Hindlimb muscle (tissue), 1 donor: ENCODE measurements around the gene GLB1L. TPM values are rescaled to one million over a fixed set of nuclear protein-coding genes. Genes with fewer than 3 reads are reported as not detected.
A peak's percentile ranks its signal among the peaks of the same experiment; 100 is the strongest.
"Not testable (repeated sequence)": the region's sequence is repeated elsewhere in the genome, so short reads cannot be mapped to it uniquely, and the experiment has no call there.

ENCODE experiments used
- DNase-seq: peaks from one replicate; pipeline ENCODE4 v3.0.0-alpha.2; 2013
- polyA plus RNA-seq: library from polyadenylated mRNA; unstranded; fragments of 120-200 nt; gene quantifications from one replicate; pipeline ENCODE4 v1.2.1, GENCODE V29; 2013; ENCODE audit not compliant: insufficient read length

Gene GLB1L
- polyA plus RNA-seq, 1 donor, result 4.4 TPM

DNA sequence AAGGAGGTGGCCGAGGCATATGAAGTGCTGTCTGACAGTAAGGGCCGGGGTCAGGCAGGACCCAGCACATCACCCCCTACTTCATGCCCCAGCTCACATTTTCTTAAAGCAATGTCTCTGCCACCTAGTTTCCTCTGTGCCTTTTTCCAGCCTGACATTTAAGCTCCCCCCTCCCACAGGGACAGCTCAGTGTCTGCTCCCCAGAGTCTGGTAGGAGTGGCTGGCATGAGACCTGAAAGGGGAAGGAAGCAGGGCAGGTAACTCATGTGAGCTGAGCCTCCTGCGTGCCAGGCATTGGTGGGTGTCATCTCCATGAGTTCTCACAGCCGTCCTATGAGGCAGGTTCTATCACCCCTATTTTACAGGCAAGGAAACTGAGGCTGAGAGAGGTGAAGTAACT is 35.4 kb upstream of the GLB1L start:
- no peak for DNase-seq

DNA sequence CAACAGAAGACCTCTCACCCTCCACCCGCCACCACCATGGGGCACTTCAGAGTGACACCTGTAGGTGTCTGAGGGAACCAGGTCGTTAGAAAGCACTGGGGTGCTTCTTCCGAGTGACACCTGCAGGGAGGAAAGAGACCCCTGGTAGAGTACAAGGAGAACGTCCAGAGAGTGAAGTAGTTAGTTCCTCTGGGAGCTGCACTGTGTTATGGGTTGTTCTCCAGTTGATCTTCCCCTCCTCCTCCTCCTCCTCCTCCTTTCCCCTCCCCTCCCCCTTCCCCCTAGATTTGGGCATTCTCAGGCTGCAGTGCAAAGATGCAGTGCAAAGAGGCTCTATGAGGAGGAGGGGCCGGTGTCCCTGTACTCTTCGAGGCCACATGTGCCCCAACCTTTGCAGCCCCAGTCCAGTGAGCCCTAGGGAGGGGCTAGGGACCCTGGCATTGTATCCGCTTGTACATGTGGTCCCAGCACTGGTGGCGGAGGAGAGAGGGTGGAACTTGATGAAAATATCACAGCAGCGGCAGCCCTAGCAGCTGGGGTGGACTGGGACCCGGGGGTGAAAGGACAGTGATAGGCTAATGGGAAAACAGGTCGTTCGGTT is 34.8 kb upstream of the GLB1L start:
- no peak for DNase-seq

DNA sequence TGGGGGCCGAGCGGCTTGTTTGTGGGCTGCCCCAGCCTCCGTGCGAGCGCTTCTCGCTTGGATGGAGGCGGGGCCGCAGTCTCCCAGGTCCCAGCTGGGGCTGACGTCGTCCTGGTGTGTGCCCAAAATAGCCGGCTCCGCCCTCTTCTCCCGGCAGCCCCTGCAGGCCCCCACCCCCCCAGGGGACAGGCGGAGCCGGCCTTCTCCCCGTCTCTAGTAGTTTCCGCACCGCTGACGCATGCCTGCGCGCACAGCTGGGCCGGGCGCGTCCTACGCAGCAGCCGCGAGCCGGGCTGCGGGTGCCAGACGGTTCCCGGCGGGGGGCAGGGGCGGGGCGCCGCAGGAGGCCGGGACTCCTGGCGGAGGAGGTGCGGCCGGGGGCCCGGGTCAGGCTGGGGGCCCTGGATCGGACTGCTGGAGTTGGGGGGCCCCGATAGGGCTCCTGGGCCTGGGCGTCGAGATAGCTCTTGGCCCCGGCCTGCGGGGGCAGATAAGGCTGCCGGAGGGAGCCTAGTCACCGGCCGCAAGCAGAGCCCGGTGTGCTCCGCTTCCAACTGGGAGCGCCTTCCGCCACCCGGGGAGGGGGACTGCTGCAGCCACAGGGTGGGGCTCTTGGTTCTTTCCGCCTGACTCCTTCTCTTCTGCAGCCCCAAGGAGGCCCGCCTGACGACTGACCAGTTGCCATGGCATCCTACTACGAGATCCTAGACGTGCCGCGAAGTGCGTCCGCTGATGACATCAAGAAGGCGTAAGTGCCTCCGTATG is 34.1 kb upstream of the GLB1L start, which contains the start of gene DNAJB2:
Gene DNAJB2, plus strand, starts transcription at position 216 of the 765 bp plus-strand sequence. Its CDS starts 468 bp downstream, at position 684.
- peak; percentile 99 for DNase-seq

DNA sequence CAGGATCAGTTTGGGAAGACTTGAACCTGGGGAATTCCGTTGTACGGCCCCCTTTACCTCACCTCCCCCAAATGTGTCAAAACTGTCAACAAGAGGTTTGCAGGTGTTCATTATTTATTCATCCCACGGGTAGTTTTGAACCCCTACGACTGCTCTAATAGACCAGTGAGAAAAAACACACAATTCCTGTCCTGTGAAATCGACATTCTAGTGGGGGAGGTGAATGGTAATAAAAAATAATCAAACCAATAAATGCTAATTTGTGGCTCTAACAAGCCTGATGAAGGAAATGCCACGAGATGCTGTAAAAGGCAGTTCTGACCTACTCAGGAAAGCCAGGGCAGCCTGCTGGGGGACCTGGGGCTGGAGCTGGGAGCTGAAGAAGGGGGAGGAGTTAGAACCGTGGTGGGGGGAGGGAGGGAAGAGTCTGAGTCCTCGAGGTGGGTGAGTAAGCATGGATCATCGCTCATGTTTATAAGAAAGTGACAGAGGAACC is 33.5 kb upstream of the GLB1L start:
- peak; percentile 16 for DNase-seq

DNA sequence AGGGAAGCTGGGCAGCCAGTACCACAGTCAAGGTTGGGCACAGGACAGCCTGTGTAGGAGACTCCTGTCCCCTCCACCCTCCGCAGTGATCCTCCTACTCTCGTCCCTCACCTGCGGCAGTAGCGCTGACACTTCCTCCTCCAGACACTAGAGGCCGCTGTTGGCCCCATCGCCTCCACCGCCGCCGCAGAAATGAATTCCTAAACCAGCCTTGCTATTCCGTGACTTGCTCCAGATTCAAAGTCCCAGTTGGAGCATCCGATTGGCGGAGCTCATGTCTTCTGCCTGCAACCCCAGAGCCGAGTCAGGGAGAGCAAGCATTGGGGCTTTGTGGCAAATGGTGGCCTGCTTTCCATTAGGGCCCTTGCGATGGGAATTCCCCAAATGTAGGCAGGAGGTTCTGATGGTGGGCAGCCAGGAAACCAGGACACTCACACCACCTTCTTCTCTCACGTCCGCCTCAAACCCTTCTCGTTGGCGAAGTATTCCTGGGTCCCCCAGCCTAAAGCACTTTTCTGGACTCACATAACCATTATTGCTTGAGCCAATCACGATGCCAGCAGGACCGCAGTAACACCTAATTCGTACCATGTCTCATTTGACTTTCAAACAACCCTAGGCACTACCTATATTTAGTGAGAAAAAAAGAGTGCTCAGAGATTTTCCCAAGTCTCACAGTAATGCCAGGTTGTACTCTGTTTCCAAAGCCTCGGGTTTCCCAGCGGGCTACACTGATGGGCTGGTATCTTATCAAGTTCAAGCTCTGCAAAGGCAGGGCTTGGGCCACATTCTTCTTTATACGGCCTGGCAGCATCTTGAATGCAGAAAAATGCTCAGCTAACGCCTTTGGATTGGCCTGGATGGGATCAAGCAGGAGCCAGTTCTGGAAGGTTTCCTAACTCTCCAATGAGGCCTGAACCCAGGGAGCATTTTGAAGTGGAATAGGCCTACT is 32.7 kb upstream of the GLB1L start:
- DNase-seq, result peak; percentile 77

DNA sequence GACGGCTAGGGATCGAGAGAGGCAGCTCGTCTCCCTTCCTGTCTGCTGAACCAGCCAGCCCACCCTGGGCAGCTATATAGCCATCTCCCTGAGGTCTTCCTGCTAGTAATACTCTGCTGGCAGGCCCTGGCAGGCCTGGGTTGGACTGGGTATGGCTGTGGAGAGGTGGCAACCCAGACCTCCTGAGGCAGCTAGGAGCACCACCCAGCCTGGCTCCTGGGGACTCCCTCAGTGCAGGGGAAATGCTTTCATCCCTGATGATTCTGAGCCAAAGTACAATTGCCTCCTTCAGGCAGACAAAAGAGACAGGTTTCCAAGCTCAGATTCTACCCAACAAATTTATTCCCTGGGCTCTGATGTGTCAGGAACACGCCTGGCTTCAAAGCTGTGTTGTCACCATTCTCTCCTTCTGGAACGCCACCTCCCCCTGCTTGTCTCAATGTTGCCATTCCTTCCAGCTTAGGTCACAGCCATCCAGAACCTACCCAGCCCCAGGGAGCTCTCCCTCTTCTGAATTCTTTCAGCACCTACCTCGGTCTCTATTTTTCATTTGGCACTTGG is 29.2 kb upstream of the GLB1L start:
- no peak for DNase-seq

DNA sequence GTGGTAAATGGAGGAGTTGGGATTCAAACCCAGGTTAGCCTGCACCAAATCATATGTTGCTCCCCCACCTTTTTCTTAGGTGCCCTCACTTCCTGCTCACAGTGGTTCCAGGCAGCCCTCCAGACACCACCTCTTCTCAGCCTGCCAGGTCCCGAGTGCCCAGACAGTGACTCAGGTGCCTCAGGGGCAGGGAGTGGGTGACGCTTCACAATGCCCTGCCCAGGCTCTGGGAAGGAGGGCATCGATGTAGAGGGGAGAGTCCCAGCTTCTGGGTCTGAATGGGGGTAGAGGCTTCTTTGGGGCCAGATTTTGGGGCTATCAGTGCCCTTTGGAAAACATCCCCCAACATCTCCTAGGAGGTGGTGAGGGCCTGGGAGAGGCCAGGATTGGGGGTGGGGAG is 28.7 kb upstream of the GLB1L start:
- DNase-seq, result no peak

DNA sequence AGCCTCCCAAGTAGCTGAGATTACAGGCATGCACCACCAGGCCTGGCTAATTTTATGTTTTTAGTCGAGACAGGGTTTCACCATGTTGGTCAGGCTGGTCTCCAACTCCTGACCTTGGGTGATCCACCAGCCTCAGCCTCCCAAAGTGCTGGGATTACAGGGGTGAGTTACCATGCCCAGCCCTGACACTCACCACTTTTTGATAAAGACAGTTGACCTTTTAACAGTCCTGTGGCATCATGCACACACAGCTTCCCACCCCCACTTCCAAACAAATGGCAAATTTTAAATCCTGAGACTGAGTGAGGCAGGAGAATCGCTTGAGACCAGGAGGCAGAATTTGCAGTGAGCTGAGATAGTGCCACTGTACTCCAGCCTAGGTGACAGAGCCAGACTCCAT is 27.8 kb upstream of the GLB1L start:
- no peak for DNase-seq

DNA sequence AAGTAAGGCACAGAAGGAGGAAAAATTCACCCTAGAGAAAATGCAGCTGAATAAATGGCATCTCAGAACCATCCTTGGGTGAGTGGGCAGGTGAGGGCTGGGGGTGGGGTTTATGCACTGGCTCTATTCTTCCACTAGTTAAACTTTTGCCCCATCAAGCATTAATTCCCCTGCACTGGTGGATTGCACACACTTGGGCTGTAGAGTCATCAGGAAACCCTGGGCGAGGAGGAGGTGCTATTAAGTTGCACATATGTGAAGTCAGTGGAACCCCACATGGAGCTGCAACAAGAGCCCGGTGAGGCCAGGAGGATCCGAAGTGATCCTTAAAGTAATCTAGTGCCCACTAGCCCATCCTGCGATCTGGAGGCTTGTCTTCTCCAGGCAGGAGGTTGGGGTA is 27.1 kb upstream of the GLB1L start:
- no peak for DNase-seq

DNA sequence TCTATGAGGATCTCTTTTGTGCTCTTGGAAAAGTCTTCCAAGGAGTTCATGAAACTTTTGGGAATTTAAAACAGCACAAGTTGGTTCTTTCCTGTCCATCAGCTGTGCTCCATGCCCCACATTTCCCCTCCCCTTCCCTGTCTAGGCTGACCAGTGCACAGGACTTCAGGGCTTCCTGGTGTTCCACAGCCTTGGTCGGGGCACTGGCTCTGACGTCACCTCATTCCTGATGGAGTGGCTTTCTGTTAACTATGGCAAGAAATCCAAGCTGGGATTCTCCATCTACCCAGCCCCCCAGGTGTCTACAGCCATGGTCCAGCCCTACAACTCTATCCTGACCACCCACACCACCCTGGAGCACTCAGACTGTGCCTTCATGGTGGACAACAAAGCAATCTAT is 25.8 kb upstream of the GLB1L start:
- DNase-seq, result no peak

DNA sequence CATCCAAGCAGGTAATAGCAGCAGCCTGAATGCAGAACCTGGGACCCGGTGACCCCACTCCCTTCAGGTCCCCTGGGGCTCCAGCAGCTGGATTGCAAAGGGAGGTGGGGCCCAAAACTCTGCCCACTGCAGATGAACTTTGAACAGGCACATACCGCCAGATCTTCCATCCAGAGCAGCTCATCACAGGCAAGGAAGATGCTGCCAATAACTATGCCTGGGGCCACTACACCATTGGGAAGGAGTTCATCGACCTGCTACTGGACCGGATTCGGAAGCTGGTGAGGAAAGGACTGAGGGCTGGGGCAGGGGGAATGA is 24.8 kb upstream of the GLB1L start:
- DNase-seq, result no peak

DNA sequence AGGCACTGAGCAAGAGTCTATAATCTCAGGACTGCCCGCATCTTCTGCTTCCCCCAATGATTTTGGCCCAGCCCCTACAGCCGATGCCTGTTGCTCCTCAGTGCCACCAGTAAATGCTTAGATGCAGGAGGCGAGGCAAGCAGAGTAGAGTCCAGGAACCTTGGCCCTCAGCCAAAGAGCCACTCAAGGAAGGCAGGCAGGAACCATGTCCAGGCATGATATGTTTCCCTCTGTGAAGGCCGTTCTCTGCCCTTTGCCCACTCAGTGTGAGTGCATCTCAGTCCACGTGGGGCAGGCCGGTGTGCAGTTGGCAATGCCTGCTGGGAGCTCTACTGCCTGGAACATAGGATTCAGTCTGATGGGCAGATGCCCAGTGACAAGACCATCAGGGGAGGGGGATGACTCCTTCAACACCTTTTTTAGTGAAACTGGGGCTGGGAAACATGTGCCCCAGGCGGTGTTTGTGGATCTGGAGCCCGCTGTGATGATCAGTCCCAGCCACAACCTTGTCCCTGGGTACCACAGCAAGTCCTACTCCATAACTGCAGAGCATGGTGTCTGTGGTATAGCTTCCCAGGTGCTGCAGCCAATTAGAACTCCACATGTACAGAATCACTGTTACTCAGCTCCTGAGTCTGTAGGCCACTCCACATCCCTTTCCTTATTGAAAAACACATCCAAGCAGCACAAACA is 24.3 kb upstream of the GLB1L start:
- DNase-seq, result no peak

DNA sequence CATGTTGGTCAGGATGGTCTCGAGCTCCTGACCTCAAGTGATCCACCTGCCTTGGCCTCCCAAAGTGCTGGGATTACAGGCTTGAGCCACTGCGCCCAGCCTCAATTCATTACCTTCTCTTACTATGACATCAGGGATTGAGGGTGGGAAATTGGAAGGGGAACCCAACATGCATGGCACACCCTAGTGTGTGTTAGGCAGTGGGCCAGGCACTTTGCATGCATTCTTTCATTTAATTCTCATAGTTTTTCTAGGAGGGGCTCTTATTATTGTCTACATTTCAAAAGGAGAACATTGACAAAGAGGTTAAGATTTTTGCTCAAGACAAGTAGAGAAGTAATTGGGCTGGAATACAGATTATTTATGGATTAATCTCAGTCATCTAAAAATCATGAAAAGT is 23.1 kb upstream of the GLB1L start:
- DNase-seq, result no peak

DNA sequence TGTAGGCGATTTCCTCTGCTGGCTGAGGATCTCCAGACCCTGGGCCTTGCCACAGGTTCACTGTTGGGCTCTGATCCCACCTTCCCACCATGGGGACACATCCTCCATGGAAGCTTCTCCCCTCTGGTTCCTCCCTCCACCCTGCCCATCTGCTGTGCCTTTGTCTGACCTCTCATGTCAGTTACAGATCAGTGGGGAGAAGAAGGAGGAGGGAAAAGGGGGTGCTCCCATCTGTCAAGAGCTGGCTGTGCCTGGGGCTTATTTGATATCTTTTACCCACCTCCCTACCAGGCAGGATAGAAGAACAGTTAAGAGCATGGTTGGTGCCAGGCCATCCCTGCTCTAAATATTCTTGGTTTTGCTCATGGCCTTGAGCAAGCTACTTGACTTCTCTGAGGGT is 21.6 kb upstream of the GLB1L start:
- no peak for DNase-seq

DNA sequence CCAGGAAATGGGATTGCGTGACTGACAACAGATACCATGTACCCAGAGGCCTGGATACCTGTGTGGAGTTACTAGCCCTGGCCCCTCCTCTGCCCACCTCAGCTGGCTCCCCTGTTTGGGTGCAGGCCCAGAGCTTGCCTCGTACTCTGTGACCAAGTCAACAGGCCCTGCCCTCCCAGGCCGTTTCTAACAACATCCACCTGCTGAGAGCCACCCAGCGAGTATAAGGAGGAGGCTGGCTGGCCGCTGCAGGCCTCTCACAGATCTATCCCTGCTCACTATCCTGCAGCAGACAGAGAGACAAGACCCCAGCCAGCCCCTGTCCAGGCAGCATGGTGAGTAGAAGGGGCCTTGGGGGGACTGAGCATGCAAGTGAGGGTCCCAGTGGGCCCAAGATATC is 21.0 kb upstream of the GLB1L start:
- no peak for DNase-seq

DNA sequence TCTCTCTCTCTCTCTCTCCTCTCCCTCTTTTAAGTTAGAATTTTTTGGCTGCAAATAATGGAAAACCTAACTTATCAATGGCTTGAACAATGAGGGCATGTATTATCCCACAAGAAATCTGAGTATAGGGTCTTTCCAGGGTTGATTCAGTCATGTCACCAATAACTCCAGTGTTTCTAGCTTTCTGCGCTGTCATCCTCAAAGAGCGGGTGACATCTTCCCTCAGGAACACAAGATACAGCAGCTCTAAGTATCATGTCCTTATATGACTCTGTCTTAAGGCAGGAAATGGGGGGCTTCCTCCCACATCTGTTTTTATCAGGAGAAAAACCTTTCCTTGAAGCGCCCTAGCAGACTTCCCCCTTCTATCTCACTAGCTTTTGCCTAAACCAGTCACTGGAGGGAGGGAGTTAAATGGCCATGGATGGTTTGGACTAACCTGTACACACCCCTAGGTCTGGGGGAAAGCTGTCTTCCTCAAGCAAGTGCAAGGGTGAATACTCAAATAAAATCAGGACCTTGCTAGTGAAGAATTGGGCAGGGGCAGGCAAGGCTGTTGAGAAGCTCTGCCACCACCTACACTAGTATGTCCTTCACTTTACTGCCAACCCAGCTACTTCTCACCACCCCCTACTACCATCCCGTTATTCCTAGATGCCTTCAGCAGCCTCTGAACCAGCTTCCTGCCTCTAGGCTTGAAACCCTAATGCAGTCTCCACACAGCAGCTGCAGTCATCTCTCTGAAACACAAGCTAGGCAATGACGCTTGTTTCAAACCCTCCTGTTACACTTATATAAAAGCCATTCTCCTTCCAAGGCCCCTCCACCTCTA is 16.0 kb upstream of the GLB1L start:
- DNase-seq, result no peak

DNA sequence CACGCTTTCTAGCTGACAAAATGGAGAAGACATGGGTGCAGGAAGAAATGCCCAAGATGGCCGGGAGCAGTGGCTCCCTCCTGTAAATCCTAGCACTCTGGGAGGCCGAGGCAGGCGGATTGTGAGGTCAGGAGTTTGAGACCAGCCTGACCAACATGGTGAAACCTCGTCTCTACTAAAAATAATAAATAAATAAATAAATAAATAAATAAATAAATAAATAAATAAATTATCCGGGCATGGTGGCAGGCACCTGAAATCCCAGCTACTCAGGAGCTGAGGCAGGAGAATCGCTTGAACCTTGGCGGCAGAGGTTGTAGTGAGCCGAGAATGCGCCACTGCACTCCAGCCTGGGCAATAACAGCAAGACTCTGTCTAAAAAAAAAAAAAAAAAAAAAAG is 13.7 kb upstream of the GLB1L start:
- DNase-seq, result not testable (repeated sequence)

DNA sequence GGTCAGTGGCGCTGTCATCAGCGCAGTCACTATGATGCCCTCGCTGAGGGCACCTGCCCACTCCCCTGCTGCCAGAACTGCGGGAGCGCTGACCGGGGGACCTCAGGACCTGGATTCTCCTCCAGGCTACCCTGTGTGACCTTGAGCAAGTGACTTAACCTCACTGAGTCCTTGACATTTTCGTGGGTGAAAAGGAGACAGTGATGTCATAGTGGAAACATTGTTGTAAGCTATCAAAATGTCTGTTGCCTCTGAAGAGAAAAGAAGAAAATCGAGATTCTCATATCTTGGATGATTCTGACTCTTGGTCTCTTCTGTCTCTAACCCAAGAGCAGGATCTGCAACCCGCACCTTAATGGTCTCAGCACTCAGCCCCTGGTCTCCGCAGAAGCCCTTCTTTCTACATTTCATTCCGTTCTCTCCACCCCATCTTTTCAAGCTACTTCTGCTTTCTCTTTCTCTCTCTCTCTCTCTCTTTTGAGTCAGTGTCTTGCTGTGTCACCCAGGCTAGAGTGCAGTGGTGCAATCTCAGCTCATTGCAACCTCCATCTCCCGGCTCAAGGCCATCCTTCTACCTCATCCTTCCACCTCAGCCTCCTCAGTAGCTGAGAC is 9.5 kb upstream of the GLB1L start:
- no peak for DNase-seq

DNA sequence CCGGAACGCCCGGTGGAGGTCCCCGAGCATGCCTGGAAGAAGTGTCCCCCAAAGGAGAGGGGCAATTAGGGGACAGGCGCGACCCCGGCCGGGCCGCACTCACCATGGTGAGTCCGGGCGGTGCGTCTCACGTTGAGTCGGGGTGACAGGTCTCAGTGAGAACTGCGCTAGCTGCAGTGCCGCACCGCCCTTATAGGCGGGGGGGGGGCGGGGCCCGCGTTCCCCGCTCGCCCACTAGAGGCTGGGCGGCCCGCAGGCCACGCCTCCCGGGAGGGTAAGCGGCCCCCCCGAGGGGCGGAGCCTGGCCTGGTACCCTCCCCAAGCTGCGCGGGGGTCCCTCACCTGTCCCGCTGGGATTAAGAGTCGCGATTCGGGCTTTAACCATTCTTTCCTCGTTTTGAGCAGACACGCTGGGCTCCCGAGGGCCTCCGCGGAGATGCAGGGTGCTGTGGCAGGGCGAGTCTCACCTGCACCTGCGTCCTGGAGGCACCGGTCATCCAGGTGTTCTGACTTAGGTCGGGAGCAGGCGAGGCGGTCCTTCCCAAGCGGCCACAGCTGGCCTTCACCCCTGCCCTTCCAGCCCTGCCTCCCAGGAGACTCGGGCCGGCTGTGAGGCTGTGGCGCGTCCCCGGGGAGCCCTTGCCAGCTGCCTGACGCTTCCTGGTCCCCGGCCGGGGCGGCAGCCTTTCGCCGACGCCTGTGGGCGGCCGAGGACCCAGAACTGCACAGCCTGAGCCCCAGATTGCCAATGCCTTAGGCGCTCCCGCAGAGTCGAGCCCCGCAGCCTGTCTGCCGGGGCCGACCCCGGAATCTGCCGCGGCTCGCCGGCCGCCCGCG is 8.7 kb upstream of the GLB1L start, which contains the start of gene TUBA4A:
Gene TUBA4A, minus strand, starts transcription at position 166 of the 837 bp plus-strand sequence. Its CDS starts 60 bp downstream, at position 106.
- no peak for DNase-seq
